Thymus (tissue), 11 donors: ENCODE measurements around the gene ITPK1. TPM values are rescaled to one million over a fixed set of nuclear protein-coding genes. Genes with fewer than 3 reads are reported as not detected.

Source experiments
- DNase-seq, 9 donors: peaks; one replicate each; pipeline ENCODE4 v3.0.0-alpha.2; 2013; ENCODE audit warnings: low spot score in 9 of 9, low read depth in 6 of 9, missing footprints in 1 of 9
- H3K27ac ChIP-seq, 2 donors: one replicate each; pipeline ENCODE4 v1.5.1; 2013; ENCODE audit warnings: control low read depth in 1 of 2, low read depth in 1 of 2, low read length in 1 of 2, mild to moderate bottlenecking in 1 of 2, moderate library complexity in 1 of 2
- H3K27me3 ChIP-seq, 2 donors: one replicate each; pipeline ENCODE4 v1.5.1; 2013; ENCODE audit warnings: low read length in 1 of 2; ENCODE audit not compliant: control insufficient read depth in 2 of 2, insufficient read depth in 1 of 2
- H3K36me3 ChIP-seq, 2 donors: one replicate each; pipeline ENCODE4 v1.5.1; 2013; ENCODE audit warnings: low read length in 1 of 2, mild to moderate bottlenecking in 1 of 2, moderate library complexity in 1 of 2; ENCODE audit not compliant: control insufficient read depth in 2 of 2, insufficient read depth in 2 of 2
- H3K4me1 ChIP-seq, 2 donors: one replicate each; pipeline ENCODE4 v1.5.1; 2013; ENCODE audit warnings: low read length in 2 of 2; ENCODE audit not compliant: control insufficient read depth in 2 of 2, insufficient read depth in 2 of 2
- H3K4me3 ChIP-seq, 2 donors: one replicate each; pipeline ENCODE4 v1.5.1; 2013; ENCODE audit warnings: low read length in 2 of 2, control low read depth in 1 of 2, mild to moderate bottlenecking in 1 of 2
- H3K9me3 ChIP-seq, 2 donors: one replicate each; pipeline ENCODE4 v1.5.1; 2013; ENCODE audit warnings: low read length in 1 of 2, mild to moderate bottlenecking in 1 of 2; ENCODE audit not compliant: control insufficient read depth in 2 of 2, insufficient read depth in 1 of 2
- WGBS: extraction: QIAGEN DNeasy Blood & Tissue Kit; methylation state at CpG from one replicate; pipeline ENCODE4 v1.1.7; 2013; 5-methylcytosine and 5-hydroxymethylcytosine counted together
- polyA plus RNA-seq: library from polyadenylated mRNA; stranded (reverse); fragments of 200-250 nt; gene quantifications from one replicate; pipeline ENCODE4 v1.2.3, GENCODE V29; 2013
- total RNA-seq: library from RNA; stranded (reverse); fragments of 120-200 nt; gene quantifications from one replicate; pipeline ENCODE4 v1.2.4, GENCODE V29; 2013
- donor health status: healthy.

Gene ITPK1
- total and polyA plus RNA-seq, 2 donors = 9.5 to 20.9 TPM

DNA sequence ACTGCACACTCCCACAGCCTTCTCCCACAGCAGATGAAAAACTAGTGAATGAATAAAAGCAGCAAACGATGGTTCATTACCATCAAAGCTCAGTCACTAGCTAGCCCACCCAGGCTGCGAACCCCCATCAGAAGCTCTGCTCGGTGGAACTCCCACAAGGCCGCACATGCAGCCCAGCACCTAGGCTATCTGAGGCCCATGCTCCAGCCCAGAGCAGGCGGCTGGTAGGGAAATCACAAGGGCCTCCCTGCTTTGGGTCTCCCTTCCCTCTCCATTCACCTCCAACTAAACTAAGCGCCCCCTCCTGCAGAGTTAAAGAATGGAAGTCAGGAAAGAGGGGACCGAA, 69.0 kb downstream of the ITPK1 start:
- Histone ChIP-seq H3K27me3 (no peaks in the 10 kb centered on the region), H3K4me3 (no peak overlapping the region), H3K36me3 (peaks cover 0 to 3% of the 10 kb centered on the region in 2 donors), H3K9me3 (no peaks in the 10 kb centered on the region), H3K27ac (no peak overlapping the region), H3K4me1 (no peaks in the 10 kb centered on the region)
- 97% methylated on average over 7 of the region's 7 CpGs for WGBS
- DNase-seq = no peak

DNA sequence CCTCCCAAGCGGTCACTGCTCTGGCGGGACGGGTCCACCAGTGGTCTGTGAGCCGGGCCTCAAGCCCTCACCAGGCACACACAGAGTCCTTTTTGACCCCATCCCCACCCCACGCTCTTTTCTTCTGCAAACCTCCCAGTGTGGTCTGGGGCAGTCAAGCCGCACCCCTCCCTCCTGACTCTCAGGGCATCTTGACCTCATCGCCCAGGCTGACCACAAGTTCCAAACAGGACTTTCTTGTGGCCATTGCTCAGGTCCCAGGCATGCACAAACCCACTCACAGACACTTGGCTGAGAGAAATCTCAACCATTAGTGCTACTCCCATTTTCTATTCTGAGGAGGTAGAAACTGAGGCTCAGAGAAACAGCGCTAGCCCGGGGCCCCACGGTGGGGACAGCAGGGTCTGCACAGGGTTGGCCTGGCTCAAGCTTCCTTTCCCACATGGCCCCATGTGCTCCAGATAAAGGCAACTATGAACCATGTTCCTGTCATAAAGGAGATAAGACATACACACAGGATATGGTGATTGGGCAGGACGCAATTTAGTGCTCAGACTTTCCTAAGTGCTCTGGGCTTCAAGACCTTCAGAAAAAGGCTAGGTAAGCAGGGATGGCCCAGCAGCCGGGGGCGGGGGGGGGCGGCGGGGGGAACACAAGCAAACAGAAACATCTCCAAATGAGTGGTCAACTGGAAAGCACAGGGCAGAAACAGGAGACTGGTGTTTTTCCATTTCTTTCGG, 69.6 kb downstream of the ITPK1 start:
- H3K36me3 ChIP-seq = peaks cover 0 to 3% of the 10 kb centered on the region in 2 donors
- DNase-seq = no peak
- H3K27ac ChIP-seq = no peak overlapping the region
- H3K4me1 ChIP-seq = no peaks in the 10 kb centered on the region
- no peaks in the 10 kb centered on the region for H3K27me3 ChIP-seq
- no peak overlapping the region for H3K4me3 ChIP-seq
- H3K9me3 ChIP-seq = no peaks in the 10 kb centered on the region
- 91% methylated on average over 16 of the region's 16 CpGs for WGBS

DNA sequence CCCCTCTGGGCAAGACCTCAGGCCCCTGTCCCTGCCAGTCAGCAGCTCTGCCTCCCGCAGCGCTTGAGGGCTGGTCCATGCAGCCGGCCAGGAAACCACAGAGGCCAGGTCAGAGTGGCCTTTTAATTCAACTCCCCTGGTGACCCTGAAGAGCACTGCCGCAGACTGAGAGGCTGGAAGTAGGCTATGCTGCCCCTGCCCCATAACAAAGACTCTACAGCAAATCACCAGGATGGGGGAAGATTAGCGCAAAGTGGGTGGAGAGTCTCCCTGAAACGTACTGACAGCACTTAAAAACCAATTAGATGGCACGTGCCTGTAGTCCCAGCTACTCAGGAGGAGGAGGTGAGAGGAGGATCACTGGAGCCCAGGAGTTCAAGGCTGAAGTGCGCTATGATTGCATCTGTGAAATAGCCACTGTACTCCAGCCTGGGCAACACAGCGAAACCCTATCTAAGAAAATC, 70.5 kb downstream of the ITPK1 start:
- DNase-seq = no peak
- no peak overlapping the region for H3K27ac ChIP-seq
- H3K4me1 ChIP-seq = no peaks in the 10 kb centered on the region
- H3K9me3 ChIP-seq = no peaks in the 10 kb centered on the region
- peaks cover 0 to 3% of the 10 kb centered on the region in 2 donors for H3K36me3 ChIP-seq
- 94% methylated on average over 9 of the region's 9 CpGs for WGBS
- H3K4me3 ChIP-seq = no peak overlapping the region
- H3K27me3 ChIP-seq = no peaks in the 10 kb centered on the region

DNA sequence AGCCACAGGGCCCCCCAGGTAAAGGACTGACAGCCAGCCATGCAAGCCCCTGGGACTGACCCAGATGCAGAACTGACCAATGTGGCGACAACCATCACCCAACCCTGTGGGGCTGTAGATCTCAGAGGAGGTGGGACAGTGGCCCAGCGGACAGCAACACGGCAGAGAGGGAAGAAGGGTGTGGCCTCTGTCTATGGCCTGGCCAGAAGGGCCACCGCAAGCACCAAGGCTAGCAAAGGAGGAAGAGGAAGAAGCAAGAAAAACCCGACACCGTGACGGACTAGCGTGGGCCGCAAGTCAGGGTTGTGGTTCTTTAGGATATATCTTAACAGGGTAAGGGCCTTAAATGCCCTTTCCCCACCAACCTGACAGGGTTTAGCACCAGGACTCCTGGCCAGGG, 71.2 kb downstream of the ITPK1 start:
- 93% methylated on average over 9 of the region's 9 CpGs for WGBS
- DNase-seq = no peak
- Histone ChIP-seq H3K36me3 (peaks cover 0 to 3% of the 10 kb centered on the region in 2 donors), H3K27me3 (no peaks in the 10 kb centered on the region), H3K4me3 (no peak overlapping the region), H3K9me3 (no peaks in the 10 kb centered on the region), H3K27ac (no peak overlapping the region), H3K4me1 (no peaks in the 10 kb centered on the region)

DNA sequence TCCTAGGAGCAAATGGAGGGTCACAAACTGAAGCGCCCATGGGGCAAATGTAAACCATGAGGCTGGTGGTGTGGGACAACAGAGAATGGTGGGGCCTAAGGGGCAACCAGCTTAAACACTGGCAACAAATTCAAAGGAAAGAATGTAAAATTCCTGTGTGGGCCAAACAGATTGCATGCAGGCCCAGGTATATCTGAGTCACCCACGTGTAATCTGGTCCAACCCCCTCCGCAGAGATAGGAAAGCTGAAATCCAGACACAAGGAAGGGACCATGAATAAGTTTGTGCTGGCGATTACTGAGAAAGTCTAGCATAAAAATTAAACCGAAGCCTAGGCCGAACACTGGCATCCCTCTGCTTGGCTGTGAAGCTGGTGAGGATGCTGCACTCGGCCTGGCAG, 71.6 kb downstream of the ITPK1 start:
- Histone ChIP-seq H3K27ac (no peak overlapping the region), H3K36me3 (no peaks in the 10 kb centered on the region), H3K9me3 (no peaks in the 10 kb centered on the region), H3K4me1 (no peaks in the 10 kb centered on the region), H3K27me3 (no peaks in the 10 kb centered on the region), H3K4me3 (no peak overlapping the region)
- WGBS = 84% methylated on average over 7 of the region's 7 CpGs
- no peak for DNase-seq

DNA sequence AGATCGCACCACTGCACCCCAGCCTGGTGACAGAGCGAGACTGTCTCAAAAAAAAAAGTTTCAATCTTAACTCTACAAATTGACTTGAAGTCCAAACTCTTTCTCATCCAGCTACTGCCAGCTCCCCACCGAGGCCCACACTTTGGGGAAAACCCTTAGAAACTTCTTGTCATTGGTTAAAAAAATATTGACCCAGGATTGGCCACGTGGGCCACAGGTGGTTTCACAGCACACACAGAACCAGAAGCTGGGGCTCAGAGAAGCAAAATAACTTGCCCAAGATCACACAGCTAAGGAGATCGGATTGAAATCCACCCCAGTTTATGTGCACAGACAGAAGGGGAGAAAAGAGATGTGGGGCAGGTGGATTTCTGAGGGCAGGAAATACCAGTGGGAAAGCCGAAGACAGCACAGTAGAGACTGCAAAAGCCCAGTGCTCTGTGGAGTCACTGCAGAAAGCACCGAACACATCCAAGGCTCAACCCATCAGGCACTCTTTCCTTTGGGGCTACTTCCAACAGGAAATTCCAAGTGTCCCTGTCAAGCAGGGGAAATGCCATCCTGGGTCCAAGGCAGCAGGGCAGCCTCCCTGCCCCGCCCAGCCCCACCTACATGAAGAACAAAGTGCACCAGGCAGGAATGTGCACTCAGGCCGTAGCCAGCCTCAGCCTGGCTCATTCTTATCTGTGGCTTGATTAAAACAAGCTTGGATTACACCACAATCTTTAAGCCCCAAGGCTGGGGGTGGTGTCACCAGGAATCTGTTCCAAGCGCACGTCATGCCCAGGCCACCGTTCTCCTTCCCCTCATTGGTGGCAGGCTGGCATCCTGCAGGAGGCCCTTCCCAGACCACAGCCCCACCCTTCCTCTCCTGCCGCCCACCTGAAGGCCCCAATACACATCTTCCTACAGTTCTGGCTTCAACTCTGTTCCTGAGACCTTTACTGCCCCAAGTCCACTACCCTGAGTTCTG, 72.5 kb downstream of the ITPK1 start:
- Histone ChIP-seq H3K4me1 (no peaks in the 10 kb centered on the region), H3K9me3 (no peaks in the 10 kb centered on the region), H3K36me3 (no peaks in the 10 kb centered on the region), H3K4me3 (no peak overlapping the region), H3K27me3 (no peaks in the 10 kb centered on the region), H3K27ac (no peak overlapping the region)
- 93% methylated on average over 13 of the region's 13 CpGs for WGBS
- DNase-seq = no peak

DNA sequence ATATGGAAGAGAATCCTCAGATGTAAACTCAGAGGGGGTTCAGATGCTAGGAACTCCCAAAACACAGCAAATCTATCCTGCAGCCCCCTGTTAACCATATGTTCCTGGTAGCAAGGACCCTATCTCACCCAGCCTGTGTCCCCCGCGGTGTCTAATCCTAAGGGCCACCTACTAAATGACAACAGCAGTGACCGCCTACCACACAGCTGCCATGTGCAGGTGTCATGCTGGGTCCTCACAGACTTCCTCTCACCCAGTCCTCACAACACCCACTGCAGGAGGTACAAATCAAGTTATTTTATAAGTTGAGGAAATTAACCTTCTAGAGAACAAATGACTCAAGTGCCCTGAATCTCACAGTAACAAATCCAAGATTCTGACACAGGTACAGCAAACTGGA, 73.9 kb downstream of the ITPK1 start:
- WGBS = 93% methylated on average over 3 of the region's 3 CpGs
- Histone ChIP-seq H3K36me3 (no peaks in the 10 kb centered on the region), H3K27ac (no peak overlapping the region), H3K9me3 (no peaks in the 10 kb centered on the region), H3K27me3 (no peaks in the 10 kb centered on the region), H3K4me3 (no peak overlapping the region), H3K4me1 (no peaks in the 10 kb centered on the region)
- DNase-seq = no peak

DNA sequence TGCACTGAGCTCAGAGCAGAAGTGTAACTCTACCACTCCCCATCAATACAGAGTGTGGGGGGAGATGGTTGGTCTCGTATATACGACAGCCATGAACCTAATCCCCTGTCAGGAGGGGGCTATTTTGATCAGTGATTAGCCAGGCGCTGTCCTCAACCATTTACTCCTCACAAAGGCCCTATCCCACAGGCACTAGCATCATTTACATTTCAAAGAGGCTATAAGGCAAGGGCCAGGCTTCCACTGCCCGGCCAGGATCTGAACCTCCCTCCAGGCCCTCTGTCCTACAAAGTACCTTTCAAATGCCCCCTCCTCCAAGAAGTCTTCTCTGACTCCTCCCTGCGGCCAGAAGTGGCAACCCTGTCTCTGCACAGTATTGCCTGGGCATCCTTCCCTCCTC, 74.7 kb downstream of the ITPK1 start:
- H3K9me3 ChIP-seq = no peaks in the 10 kb centered on the region
- H3K27ac ChIP-seq = no peak overlapping the region
- H3K36me3 ChIP-seq = no peaks in the 10 kb centered on the region
- no peaks in the 10 kb centered on the region for H3K27me3 ChIP-seq
- H3K4me1 ChIP-seq = no peaks in the 10 kb centered on the region
- DNase-seq = no peak
- WGBS = 97% methylated on average over 5 of the region's 5 CpGs
- no peak overlapping the region for H3K4me3 ChIP-seq

DNA sequence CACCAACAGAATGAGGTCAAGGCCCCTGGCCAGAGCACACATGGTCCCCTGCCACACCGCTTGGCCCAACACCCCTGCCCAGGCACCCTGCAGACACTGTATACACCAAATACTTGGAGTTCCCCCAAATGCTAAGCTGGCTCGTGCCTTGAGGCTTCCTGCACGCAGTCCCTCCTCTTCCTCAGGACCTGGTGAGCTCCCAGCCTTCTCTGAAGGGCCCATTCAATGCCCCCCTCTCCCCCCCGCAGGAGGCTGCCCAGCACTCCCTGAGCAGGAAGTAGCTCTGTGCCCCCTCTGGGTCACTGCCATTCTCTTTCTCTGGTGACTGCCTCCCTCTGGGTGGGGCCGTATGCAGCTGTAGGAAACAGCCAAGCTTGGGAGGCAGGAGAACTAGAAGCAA, 75.3 kb downstream of the ITPK1 start:
- Histone ChIP-seq H3K27me3 (no peaks in the 10 kb centered on the region), H3K9me3 (no peaks in the 10 kb centered on the region), H3K4me3 (no peak overlapping the region), H3K27ac (no peak overlapping the region), H3K36me3 (no peaks in the 10 kb centered on the region), H3K4me1 (no peaks in the 10 kb centered on the region)
- WGBS = 77% methylated on average over 5 of the region's 5 CpGs
- DNase-seq = no peak
